Subcutaneous adipose tissue (tissue), 4 donors: ENCODE results near the gene PFDN2. TPM values are rescaled to one million over a fixed set of nuclear protein-coding genes. Genes with fewer than 3 reads are reported as not detected.

Experiments used
- total RNA-seq, 4 donors: library from RNA; depleted of rRNA; stranded (reverse); fragments of >200 nt; gene quantifications; one replicate each; pipeline ENCODE4 v1.1.0, GENCODE V29; 2016
- TF ChIP-seq, protein P1 (sequence below): fragments of 450-650 bp; IDR thresholded peaks from one replicate; pipeline ENCODE4 v1.5.1; 2016; ENCODE audit warnings: low read depth, mild to moderate bottlenecking, control low read depth, antibody characterized with exemption, moderate library complexity

Gene PFDN2
- total RNA-seq, 4 donors from 2014 or later: 35.0 to 57.1 (median 42.5) TPM

DNA sequence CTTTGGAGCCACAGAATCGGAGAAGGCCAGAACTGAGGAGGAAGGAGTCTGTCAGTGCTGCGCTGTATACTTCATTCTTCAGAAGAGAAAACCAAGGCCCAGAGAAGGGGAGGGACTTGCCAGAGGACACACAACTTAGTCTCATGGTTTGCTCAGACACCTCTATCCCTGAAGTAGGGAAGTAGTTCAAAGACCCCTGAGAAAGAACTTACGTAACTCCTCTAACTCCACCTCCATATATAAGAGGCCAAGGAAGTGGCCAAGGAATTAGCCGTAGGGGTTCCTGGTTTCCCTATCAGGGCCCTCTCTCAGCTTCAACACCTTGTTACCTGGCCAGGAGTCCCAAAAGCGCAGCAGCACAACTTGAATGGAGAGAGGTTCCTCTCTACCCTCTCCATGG lies 27.9 kb downstream of the PFDN2 start:
- TF ChIP-seq, protein P1, sequence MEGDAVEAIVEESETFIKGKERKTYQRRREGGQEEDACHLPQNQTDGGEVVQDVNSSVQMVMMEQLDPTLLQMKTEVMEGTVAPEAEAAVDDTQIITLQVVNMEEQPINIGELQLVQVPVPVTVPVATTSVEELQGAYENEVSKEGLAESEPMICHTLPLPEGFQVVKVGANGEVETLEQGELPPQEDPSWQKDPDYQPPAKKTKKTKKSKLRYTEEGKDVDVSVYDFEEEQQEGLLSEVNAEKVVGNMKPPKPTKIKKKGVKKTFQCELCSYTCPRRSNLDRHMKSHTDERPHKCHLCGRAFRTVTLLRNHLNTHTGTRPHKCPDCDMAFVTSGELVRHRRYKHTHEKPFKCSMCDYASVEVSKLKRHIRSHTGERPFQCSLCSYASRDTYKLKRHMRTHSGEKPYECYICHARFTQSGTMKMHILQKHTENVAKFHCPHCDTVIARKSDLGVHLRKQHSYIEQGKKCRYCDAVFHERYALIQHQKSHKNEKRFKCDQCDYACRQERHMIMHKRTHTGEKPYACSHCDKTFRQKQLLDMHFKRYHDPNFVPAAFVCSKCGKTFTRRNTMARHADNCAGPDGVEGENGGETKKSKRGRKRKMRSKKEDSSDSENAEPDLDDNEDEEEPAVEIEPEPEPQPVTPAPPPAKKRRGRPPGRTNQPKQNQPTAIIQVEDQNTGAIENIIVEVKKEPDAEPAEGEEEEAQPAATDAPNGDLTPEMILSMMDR: no peak

DNA sequence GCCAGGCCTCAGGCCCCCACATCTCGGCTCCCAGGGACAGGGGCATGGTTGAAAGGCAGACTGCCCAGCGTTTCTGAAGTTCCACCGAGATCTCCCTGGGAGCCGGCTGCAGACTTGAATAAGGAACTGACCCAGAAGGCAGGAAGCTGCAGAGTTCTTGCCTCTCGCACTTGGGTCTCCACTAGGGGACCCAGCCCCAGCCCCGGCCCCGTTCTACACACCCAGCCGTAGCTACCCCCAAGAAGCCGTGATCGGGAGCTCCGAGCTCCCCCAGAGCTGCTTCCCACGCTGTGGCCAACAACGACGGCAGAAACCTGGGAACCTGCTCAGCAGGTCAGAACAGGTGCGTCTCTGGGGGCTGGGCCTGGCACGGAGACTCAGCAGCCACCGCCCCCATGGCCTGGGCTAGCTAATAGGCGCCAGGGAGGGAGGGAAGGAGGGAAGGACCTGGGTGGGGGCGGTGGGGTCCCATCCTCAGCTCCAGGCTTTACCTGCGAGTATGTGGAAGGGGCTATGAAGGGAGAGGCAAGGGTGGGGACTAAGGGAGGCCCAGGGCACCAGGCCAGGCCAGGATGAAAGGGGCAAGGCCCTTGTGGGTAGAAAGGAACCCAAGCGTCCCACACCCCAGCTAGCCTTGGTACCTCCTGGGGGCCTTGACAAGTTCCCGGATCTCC lies 28.4 kb downstream of the PFDN2 start, which contains the start of gene NECTIN4:
Gene NECTIN4 (minus strand): TSS at position 308 of the 674 bp plus-strand sequence. CDS start 262 bp downstream, at position 46.
- TF ChIP-seq, protein P1: no peak

DNA sequence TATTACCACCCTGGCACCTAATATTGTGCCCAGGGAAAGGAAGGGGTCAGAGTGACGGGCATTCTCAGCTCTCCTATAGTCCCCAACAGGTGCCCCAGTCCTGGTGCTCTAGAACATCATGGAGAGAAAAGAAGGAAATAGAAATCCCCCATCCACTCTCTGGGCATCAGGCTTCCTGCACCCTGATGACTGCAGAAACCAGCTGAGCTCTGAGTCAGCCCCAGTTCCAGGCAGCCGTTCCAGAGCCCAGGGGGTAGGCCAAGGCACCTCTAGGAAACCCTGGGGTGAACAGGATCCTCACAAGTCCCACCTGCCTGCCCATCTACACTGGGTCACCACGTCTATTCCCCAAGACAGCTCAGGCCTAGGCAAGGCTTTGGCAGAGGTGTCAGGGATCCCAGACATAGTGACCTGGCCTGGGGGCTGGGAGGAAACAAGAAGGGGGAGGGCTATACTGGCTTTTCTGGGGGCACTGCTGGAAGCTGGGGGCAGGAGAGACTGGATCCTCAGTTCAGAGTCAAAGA lies 29.2 kb downstream of the PFDN2 start:
- TF ChIP-seq, protein P1: no peak

DNA sequence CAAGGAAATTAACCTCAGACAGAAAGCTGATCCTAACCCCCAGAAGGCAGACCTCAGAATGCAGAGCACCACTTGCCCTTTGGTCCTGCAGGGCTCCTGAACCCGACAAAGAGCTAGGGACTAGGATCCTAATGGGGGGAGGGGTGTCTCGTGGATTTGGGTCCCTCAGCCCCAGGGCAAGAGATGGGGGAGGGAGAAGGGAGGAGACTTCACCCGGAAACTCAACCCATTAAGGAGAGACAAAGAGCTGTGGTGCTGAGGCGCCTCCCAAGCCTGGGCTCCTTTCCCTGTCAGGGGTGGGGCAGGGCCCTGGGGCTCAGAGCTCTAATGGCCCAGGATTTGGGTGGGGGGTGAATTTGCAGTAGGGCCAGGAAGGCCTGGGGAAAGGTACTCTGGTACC lies 31.4 kb downstream of the PFDN2 start:
- TF ChIP-seq, protein P1: no peak

DNA sequence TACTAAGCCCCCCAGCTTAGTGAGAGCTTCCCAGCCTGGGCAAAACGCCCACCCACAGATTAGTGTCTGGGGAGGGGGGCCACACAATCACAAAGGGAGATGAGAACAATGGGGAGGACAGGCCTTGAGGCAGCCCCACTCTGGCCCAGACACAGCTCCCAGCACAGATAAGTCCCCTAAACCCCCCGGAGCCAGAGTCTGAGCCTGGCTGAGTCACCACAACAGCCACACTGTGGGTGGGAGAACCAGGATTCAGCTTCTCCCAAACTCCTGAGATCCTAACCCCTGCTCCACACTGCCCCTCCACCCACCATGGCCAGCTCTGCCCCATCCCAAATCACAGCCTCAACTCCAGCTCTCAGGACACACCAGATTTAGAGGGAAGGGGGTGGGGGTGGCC lies 32.7 kb downstream of the PFDN2 start:
- TF ChIP-seq, protein P1: no peak

DNA sequence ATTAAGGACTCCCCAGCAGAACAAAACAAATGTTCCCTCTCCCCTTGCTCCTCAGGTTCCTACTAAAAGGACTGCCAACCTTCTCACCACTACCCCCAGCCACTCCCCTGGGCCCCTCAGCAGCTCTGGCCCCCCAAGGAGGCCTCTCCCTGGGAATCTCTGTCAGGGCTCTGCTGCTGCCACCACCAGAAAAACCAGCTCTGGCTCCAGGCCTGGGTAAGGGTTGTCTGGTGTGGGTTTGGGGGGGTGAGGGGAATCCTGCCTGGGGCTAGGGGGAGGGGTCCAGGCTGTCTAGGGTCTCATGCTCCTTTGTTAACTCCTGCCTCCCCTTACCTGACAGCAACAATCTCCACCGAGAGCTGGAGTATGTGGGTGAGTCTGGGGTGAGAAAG lies 33.2 kb downstream of the PFDN2 start:
- TF ChIP-seq, protein P1: no peak

DNA sequence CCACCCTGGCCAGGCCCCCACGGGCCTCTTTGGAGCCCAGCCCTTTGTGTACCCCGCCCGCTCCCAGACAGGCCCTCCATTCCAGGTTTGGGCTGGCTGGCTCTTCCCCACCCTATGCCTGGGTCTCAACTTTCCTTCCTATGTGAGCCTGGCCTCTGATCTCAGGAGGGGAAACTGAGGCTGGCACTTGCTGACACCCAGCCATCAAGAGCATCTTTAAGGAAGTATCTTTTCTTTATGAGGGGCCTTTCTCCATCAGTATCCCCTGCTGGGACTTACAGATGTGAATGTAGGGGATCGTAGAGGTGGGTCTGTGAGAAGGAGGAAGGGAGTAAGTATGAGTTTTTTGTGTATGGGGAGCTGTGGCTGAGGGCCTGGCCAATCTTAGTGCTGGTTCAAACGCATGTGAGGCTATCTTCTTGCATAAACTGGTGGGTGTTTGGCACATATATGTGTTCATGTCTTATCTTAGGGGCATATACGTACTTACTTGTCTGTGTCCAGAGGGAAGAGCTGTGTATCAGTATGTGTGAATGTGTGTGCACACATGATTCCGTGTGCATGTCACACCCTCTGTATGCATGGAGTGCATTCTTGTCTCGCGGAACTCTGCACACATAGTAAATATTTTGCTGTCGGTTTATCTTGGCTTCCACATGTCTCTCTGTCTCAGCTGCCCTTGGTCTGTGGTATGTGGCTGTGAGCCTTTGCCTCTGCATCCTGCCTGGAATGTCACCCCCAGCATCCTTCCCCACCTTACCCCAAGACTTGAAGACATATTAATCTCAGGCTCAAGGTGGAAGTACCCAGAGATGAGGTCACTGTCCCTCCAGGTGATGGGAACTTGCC lies 33.9 kb downstream of the PFDN2 start:
- TF ChIP-seq, protein P1: no peak
